GM18502 (cell line): ENCODE data around the gene PLA2G2D.

Experiments
- ATAC-seq: cut with Tn5 transposase; IDR thresholded peaks from one replicate; pipeline ENCODE4 v1.9.1; 2021; ENCODE audit warnings: mild to moderate bottlenecking; ENCODE audit not compliant: unreplicated experiment, poor library complexity

Gene PLA2G2D, protein sequence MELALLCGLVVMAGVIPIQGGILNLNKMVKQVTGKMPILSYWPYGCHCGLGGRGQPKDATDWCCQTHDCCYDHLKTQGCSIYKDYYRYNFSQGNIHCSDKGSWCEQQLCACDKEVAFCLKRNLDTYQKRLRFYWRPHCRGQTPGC

DNA sequence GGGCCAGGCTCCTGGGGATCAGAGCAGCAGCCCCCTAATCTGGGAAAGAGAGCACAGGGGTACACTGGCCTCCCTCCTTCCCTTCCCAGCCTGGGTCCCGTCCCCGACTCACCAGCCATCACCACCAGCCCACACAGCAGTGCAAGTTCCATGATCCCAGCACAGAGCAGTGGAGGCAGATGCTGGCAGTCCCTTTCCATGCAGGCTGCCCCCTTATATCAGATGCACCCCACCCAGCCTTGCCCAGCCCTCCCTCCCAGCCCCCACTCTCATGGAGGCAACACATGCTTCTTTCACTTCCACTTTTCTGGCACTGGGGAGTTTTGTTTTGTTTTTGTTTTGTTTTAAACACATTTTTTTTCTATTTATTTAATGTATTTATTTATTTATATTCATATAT lies at the start of gene PLA2G2D:
Gene PLA2G2D (minus strand): TSS at position 190 of the 400 bp plus-strand sequence. CDS start 38 bp downstream, at position 152.
- no peak for ATAC-seq

GRCh38 chr1:20168564-20169491 lies 49.5 kb upstream of the PLA2G2D start:
- no peak for ATAC-seq

- ATAC-seq = no peak
Measured at GRCh38 chr1:20167126-20167525, 47.8 kb upstream of the PLA2G2D start.

GRCh38 chr1:20166051-20166450 lies 46.7 kb upstream of the PLA2G2D start:
- ATAC-seq = no peak

- no peak for ATAC-seq
Measured at GRCh38 chr1:20165522-20165951, 46.2 kb upstream of the PLA2G2D start.

DNA sequence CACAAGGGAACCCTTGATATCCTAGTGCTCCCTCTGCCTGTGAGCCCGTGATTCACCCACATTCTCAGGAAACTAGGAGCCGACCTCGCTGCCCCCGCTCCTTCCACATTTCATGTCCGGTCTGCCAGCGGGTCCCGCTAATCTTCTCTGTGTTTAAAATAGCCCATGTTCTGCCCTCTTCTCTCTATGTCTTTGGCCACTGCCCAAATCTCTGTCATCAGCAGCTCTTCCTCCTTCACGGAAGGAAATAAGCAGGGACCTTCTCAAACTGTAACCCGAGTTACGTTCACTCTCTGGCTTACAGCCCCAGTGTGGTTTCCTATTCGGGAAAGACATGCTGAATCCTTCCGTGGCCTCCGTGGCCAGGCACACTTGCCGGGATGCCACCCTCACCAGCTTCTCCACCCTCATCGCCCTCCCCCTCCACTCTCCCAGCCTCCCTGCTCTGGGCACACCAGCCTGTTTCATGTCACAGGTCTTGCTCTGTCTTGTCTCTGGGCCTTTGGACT lies 45.4 kb upstream of the PLA2G2D start:
- no peak for ATAC-seq

DNA sequence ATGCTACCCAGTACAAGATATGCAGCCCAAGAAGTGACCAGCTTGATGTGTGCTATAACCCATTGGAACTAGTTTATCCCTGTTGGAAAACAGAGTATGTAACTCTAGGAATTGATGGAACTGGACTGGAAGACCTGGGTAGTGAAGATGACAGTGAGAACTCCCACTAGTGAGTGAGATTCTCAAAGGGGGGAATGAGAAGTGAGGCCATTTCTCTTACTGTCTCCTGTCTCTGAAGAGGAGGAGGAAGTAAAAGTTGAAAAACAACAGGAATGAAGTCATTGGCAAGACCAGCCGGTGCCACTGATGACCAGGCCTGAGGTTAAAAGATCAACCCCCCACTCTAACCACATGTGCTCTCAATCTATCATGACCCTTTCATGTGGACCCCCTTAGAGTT lies 40.7 kb upstream of the PLA2G2D start:
- no peak for ATAC-seq

DNA sequence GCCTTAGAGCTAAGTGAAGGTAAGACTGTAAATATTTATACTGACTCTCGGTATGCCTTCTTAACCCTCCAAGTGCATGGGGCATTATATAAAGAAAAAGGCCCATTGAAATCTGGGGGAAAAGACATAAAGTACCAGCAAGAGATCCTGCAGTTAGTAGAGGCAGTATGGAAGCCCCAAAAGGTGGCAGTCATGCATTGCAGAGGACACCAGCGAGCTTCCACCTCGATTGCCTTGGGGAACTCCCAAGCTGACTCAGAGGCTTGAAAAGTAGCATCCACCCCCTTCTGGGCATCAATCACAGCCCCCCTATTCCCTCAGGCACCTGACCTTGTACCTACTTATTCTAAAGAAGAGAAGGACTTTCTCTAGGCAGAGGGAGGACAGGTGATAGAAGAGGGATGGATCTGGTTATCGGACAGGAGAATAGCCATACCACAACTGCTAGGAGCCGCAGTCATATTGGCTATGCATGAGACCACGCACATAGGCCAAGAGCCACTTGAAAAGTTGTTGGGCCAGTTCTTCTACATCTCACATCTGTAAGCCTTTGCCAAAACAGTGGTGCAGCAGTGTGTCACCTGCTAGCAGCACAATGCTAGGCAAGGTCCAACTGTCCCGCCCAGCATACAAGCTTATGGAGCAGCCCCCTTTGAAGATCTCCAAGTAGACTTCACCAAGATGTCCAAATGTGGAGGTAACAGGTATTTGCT lies 39.2 kb upstream of the PLA2G2D start:
- no peak for ATAC-seq

DNA sequence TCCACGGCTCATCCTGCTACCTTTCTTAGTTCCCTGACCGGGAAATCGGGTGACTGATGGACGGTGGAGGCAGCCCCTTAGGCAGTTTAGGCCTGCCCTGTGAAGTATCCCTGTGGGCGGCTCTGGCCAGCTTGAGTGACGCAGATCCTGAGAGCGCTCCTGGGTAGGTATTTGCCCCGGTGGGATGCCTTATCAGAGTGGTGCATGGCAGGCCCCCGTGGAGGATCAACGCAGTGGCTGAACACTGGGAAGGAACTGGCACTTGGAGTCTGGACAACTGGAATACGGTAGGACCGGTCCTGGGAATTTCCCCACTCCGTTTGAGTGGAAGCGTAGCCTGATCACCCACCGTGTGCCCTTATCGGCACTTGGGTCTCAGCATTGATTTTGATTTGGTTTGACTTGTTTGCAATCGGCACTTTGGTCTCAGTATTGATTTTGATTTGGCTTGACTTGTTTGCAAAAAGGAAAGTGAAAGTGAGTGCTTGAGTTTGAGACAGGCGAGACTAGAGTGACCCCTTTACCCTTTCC lies 35.0 kb upstream of the PLA2G2D start:
- ATAC-seq = no peak

DNA sequence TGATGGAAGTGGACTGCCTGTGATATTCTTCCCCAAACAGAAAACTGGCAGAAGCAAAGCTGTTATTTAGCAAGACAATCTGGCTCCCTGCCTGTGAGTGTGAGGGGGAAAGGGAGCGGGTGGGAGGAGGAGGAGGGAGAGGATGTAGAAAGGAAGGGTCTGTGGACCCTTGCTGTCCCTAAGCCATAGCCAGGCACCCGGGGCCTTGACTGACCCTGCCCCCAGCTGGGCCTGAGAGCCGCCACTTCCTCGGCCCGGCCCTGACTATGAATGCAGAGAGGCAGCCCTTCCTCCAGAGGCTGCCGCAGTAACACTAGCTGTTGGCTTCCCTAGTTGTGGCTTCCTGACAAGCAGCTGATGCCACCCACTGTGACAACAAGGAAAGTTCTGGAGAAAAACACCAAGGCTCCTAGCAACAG lies 33.7 kb upstream of the PLA2G2D start:
- no peak for ATAC-seq

DNA sequence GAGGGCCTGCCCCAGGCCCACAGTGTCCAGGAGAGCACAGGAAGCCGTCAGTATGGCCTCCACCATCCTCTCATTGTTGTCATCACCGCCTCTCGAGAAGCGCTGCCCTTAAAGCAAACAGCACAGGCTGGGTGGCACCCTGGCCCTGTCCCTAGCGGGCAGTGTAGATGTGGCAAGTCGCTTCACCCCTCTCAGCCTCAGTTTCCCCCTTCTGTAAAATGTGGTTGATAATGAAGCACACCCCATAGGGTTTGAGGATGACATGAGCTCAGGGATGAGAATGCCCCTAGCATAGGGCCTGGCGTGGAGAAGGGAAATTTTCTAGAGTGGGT lies 33.2 kb upstream of the PLA2G2D start:
- no peak for ATAC-seq

- no peak for ATAC-seq
Measured at GRCh38 chr1:20151906-20152598, 32.7 kb upstream of the PLA2G2D start.

DNA sequence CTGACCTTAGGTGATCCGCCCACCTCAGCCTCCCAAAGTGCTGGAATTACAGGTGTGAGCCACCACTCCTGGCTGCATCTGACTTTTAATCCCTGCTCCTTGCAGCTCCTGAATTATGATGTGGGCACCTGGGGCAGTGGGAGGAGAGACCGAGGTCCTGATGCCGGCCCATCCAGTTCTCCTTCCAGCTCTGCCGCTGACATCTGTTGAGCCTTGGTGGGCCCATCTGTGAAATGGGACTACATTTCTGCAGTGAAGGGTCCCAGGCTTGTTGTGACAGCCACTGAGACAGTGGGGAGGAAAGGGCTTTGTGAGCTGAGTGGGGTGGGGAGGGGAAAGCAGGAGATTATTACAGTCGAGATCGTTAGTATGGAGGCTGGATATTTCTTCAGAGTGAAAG lies 31.6 kb upstream of the PLA2G2D start:
- no peak for ATAC-seq

GRCh38 chr1:20150326-20150705 lies 31.0 kb upstream of the PLA2G2D start:
- no peak for ATAC-seq

- ATAC-seq = no peak
Measured at GRCh38 chr1:20149601-20150325, 30.4 kb upstream of the PLA2G2D start.

GRCh38 chr1:20148571-20149500 lies 29.5 kb upstream of the PLA2G2D start:
- no peak for ATAC-seq

DNA sequence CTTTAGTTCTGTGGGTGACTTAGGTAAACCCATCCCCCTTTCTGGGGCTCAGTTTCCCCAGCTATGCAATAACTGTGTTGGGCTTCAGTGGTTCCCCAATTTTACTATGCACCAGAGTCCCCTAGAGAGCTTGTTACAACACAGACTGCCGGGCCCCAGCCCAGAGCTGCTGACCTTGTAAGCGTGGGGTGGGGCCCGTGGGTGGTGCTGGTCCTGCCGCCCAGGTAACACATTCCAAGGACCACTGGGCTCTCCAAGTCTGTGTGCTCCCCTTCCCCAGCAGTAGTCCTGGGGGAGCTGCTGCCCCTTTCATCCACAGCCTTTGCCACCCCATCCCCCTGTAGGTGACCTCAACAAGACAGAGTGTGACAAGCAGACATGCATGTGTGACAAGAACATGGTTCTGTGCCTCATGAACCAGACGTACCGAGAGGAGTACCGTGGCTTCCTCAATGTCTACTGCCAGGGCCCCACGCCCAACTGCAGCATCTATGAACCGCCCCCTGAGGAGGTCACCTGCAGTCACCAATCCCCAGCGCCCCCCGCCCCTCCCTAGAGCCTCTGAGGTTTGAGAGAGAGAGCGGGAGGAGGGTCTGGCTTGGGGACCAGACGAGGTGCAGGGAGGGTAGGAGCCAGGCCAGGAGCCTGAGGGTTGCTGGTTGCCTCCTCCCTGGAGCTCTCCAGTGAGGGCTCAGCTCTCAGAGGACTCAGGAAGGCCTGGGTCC lies 28.7 kb upstream of the PLA2G2D start:
- no peak for ATAC-seq
